ENCODE measurements around the gene TLE3.
"Not testable (repeated sequence)": the region's sequence is repeated elsewhere in the genome, so short reads cannot be mapped to it uniquely, and the experiment has no call there.

TLE3 gene

DNA sequence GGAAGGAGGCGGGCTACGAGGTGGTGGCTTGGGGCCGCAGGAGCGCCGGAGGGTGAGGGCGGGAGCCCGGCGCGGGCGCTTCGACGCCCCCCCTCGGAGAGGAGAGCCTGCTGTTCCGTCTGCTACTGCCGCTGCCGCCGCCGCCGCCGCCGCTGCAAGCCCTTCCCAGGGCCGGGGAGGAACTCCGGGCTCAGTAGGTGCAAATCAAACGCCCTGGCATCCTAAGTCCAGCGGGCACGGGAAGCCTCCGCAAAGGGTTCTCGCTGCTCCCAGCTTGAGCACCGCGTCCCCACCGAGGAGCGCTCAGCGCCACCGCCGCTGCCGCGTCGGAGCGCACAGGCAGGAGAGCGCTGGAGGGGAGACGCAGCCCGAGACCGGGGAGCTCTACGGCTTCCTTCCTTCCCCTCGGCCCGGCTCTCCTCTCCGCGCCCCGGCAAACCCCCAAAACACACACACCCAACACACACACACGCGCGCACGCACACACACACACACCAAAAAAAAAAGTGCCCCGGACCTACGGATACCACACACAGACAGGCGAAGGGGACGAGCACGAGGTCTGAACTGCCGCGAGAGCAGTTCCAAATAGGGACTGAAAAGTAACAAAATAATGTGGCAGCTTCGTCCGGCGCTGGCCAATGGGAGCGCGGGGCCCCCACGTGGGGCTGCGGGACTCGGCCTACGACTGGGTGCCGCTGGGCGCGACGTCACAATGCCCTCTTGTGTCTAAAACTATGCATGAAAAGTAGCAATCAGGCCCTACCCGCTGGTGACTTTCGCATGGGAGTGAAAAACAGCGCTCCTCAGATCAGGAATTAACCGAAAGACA lies at the start of gene TLE3:
TSS of gene TLE3 (minus strand) at position 597 of the 832 bp plus-strand sequence. CDS start 1,119 bp downstream, outside the sequence.
- peak; percentile 98 for DNase-seq (ENCODE audit: low spot score)

GRCh38 chr15:70147178-70147760 lies 49.6 kb upstream of the TLE3 start:
- no peak for DNase-seq (ENCODE audit: low spot score)

DNA sequence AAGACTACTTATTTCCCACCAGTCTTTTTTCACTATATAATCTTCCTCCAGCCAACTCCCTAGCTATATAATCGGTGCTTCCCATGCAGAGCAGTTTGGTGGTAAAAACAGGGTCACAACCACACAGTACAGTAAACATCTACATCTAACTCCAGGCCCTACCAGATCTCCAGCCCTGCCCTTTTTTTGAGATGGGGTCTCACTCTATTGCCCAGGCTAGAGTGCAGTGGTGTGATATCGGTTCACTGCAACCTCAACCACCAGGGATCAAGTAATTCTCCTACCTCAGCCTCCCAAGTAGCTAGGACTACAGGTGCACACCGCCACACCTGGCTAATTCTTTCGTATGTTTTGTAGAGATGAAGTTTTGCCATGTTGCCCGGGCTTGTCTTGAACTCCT lies 49.1 kb upstream of the TLE3 start:
- DNase-seq (ENCODE audit: low spot score) = no peak

GRCh38 chr15:70146162-70146561 lies 48.4 kb upstream of the TLE3 start:
- DNase-seq (ENCODE audit: low spot score) = no peak

GRCh38 chr15:70145261-70145660 lies 47.5 kb upstream of the TLE3 start:
- no peak for DNase-seq (ENCODE audit: low spot score)

- no peak for DNase-seq (ENCODE audit: low spot score)
Measured at GRCh38 chr15:70142322-70143191, 44.8 kb upstream of the TLE3 start.

- DNase-seq (ENCODE audit: low spot score) = no peak
Measured at GRCh38 chr15:70142072-70142321, 44.3 kb upstream of the TLE3 start.

DNA sequence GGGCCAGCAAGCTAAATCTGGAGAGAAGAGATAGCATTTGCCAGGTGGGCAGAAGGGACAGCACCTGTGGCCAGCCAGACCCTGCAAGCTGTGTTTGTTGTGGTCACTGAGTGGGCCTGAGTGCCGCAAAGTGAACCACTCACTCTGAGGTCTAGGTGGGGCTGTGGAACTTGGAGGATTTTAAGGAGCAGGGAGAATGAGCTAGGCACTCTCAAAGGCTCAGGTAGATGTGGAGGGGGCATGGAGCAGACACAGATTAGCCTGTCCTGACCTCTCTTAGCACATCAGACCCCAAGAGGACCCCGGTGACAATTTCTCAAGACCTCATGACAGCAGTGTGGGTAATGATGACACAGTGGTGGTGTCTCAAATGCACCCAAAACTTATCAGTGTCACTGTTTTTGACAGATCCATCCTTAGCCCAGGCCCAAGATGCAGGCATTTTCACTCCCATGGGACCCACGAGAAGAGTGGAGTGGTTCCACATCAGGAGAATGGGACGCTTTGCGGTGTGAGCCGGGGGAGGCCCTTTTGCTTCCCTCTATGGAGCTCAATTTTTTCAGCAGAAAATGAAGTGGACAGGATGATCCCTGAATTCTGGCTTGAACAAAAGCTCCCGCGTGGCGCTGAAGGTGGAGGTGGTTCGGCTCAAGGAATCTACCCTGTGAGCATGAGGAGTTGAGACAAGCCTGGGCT lies 43.8 kb upstream of the TLE3 start:
- no peak for DNase-seq (ENCODE audit: low spot score)

DNA sequence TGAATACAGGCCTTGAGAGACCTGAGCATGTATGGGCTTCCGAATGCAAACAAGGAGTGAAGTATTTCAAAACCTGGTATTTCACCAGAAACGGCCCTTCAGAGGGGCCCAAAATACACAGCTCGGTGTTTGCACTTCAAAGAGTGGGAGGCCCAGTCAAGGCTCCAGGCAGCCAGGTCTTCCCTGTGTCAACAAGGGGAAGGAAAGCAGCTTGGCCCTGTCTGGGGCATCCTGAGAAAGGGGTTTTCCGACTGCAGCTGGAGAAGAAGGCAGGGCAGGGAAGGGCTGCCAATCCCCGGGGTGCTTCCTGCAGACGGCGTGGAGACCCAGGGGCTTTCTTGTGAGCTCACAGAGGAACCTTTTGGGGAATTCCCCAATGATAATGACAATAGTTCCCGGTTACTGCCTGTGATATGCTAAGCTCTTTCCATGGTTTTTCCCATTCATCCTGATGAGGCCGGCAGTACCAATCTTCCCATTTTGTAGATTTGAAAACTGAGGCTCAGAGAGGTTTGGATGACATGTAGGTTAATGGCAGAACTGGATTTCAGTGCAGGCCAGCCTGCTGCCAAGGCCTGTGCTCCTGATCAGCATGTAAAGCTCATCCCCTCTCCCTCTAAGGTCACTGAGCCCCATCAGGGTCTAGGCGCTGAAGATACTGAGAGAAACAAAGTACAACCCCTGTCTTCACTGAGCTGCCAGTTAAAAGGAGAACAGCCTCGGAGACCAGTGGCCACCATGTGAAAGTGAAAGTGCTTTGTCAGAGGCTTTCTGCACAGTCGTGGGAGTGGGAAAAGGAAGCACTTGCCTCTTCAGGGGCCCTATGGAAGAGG lies 43.0 kb upstream of the TLE3 start:
- DNase-seq (ENCODE audit: low spot score) = no peak

DNA sequence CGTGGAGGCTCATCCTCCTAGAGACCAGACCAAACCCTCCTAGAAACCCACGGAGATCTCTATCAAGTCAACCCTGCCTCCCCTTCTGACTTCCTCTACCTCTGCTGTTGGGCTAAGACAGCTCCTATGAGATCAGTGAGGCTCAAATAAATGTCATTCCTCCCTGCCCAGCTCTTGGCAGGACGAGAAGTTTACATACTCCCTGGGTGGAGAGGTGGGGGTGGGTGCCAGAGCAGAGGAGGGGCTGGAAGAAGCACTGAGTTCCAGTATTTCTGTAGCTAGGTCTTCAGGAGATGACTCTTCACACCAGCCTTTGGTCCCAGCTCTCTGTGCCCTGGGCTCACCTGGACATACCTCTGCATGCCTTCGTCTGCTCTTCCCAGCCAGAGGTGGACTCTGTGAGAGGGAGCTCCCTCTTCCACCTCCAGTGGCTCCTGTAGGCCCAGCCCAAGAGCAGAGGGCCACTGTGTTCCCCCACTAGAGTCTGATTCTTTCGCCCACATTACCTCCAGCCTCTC lies 42.4 kb upstream of the TLE3 start:
- DNase-seq (ENCODE audit: low spot score) = no peak

DNA sequence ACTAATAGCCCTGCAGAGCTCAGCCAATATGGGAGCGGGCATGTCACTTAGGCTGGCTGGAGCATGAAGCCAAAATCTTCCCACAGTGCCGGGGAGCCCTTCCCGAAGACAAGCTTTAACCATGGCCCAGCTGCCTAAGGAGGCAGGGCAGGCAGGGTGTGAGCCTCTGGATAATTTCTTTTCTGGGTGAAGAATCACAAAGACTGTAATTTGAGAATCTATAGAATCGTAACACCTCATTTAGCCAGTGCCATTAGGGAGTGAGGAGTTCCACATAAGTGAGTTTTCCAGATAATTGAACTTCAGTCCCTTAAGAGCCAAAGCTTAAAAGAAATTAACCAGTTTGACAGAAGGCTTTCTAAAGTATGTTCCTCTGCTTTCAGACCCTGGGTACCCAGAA lies 40.2 kb upstream of the TLE3 start:
- DNase-seq (ENCODE audit: low spot score) = no peak

DNA sequence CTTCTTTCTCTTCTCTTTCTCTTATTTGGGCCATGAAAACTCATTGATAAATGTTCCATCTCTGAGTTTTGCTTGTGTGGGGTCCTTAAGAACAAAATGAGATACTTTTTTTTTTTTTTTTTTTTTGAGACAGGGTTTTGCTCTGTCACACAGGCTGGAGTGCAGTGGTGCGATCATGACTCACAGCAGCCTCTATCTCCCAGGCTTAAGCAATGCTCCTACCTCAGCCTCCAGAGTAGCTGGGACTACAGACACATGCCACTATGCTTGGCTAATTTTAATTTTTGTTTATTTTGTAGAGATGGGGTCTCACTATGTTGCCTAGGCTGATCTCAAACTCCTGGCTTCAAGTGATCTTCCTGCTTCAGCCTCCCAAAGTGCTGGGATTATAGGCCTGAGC lies 39.3 kb upstream of the TLE3 start:
- DNase-seq (ENCODE audit: low spot score) = not testable (repeated sequence)

GRCh38 chr15:70133781-70134421 lies 36.2 kb upstream of the TLE3 start:
- no peak for DNase-seq (ENCODE audit: low spot score)

DNA sequence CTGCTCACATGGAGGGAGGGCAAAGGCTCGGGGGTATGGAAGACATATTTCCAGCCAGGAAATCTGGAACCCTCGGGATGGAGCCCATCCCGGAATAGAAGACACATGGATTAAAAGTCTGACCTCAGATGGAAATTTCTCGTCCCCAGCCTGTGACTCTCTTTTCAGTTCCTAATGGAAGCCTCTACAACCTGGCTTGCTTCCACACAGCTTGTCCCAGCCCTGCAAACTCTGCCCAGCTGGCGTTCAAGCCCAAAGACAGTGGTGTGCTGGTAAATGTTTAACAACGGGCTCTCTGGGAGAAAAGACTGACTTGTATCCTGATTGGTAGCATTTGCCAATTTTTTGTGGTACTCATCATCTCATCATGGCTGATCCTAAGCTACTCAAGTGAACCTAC lies 35.6 kb upstream of the TLE3 start:
- no peak for DNase-seq (ENCODE audit: low spot score)

DNA sequence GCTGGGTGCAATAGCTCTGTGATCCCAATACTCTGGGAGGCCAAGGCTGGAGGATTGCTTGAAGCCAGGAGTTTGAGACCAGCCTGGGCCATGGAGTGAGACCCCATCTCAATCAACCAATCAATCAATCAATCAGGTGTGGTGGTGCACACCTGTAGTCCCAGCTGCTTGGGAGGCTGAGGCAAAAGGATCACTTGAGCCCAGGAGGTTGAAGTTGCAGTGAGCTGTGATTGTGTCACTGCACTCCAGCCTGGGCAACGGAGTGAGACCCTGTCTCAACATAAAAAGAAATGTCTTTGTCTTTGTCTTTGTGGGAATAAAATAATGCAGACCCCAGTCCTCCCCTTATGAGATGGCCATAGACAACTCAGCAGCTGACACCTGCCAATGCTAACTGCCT lies 34.9 kb upstream of the TLE3 start:
- DNase-seq (ENCODE audit: low spot score) = no peak

DNA sequence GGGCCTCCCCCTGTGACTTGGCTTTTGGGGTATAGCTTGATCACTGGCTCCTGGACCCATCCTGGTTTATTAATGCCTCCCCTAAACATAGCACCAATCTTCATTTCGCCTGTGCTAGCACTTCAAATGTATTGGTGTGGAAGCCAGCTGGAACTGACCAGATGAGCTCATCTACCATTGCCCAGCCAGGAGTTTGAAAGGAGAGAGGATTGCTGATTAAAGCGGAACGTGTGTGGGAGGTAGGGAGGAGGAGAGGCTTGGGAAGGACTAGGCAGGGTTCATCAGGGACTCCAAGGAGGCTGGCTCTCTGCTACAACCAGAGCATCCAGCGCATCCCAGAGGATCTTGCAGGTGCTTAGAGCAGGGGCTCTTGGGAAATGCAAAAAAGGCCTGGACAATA lies 34.4 kb upstream of the TLE3 start:
- no peak for DNase-seq (ENCODE audit: low spot score)

- DNase-seq (ENCODE audit: low spot score) = no peak
Measured at GRCh38 chr15:70128414-70129140, 30.9 kb upstream of the TLE3 start.

GRCh38 chr15:70127770-70128413 lies 30.2 kb upstream of the TLE3 start:
- DNase-seq (ENCODE audit: low spot score) = no peak

DNA sequence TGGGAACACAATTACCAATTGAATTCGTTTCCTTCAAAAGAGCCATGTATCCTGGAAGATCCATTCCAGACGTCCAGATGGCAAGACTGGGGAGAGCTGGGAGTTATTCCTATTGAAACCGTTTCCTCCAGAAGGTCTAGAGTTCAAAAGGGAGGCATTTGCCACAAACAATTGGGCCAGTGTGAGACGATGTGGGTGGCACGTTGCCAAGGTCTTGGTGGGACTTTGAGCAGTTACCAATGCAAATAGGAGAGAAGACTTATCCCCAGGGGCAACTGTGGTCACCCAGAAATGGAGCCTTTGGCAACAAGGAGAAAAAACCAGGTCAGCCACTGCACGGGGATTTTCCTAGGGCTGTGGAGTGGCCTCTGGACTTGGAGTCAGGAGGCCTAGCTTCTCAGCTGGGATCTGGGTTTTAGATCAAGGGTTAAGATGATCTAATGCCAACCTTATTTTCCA lies 29.6 kb upstream of the TLE3 start:
- DNase-seq (ENCODE audit: low spot score) = peak; percentile 83

DNA sequence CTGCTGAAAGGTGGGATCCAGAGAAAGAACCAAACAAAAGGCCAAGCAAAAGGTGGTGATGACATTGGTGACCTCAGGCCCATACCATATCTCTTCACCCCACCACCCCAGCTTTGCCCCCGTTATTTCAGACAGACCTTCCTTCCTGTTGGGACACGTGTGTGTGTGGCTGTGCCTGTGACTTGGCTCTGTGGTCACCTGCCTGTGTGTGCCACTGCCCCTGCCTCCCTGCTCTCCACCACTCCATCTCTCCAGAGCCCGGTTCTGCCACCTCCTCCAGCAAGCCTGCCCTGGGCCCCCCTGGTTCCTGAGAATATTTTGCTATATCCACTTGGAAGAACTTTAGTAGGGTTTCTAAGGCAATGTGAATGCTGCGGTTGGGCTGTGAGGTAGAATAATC lies 28.6 kb upstream of the TLE3 start:
- no peak for DNase-seq (ENCODE audit: low spot score)

Data from kidney capillary endothelial cell (primary cell).